ENCODE data around the gene HMGB2.

The HMGB2 gene

DNA sequence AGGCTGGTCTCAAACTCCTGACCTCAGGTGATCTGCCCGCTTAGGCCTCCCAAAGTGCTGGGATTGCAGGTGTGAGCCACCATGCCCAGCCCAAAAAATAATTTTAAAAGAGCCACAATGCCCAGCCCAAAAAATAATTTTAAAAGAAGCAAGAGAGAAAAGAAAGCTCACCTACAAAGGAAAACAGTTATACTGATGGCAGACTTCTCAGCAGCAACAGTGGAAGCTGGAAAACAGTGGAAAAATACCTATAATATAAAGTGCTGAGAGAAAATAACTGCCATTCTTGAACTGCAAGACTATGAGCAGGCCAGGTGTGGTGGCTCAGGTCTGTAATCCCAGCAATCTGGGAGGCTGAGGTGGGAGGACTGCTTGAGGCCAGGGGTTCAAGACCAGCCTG is 13.3 kb upstream of the HMGB2 start:
- no peak overlapping the region for H3K23ac ChIP-seq (ENCODE audit: low read length in 2 of 2)
- H3K27ac ChIP-seq (ENCODE audit: low read length, poor library complexity, severe bottlenecking) = no peak overlapping the region
- H3K36me3 ChIP-seq (ENCODE audit: control insufficient read depth in 1 of 2, insufficient read depth in 2 of 2, low read depth in 1 of 2, low read length in 2 of 2) = no peaks in the 10 kb centered on the region
- 83% methylated on average over 1 of the region's 1 CpG for WGBS
- H3K4me2 ChIP-seq (ENCODE audit: low read length, poor library complexity, severe bottlenecking) = no peak overlapping the region
- no peak overlapping the region for H3K4ac ChIP-seq (ENCODE audit: low read depth in 1 of 2, low read length in 2 of 2)
- H3K79me1 ChIP-seq (replicated peaks; ENCODE audit: low read length, poor library complexity, severe bottlenecking) = no peaks in the 10 kb centered on the region
- H3K9me3 ChIP-seq (ENCODE audit: control insufficient read depth, low read length) = no peaks in the 10 kb centered on the region
- no peak overlapping the region for H3K4me3 ChIP-seq (ENCODE audit: insufficient read depth in 1 of 2, low read depth in 1 of 2, low read length in 2 of 2)
- H4K8ac ChIP-seq (ENCODE audit: low read length) = no peak overlapping the region
- no peak overlapping the region for H3K18ac ChIP-seq (ENCODE audit: low read depth in 1 of 2, low read length in 2 of 2)
- no peak overlapping the region for H2BK15ac ChIP-seq (ENCODE audit: low read depth, poor library complexity, severe bottlenecking)
- no peak overlapping the region for H4K91ac ChIP-seq (ENCODE audit: low read length)
- no peak for DNase-seq
- H2AK5ac ChIP-seq (ENCODE audit: low read length, severe bottlenecking) = no peak overlapping the region
- no peak overlapping the region for H3K9ac ChIP-seq (ENCODE audit: low read length)
- H2BK120ac ChIP-seq (ENCODE audit: low read depth, low read length) = no peak overlapping the region
- no peaks in the 10 kb centered on the region for H3K4me1 ChIP-seq (ENCODE audit: control insufficient read depth, insufficient read depth, low read depth, low read length)
- no peak overlapping the region for H3K14ac ChIP-seq (ENCODE audit: low read length in 2 of 2)
- no peaks in the 10 kb centered on the region for H3K27me3 ChIP-seq (ENCODE audit: control insufficient read depth in 1 of 2, insufficient read depth in 1 of 2, low read length in 2 of 2)
- H2BK12ac ChIP-seq (ENCODE audit: low read length in 2 of 2) = no peak overlapping the region
- no peak overlapping the region for H2BK5ac ChIP-seq (ENCODE audit: low read depth, low read length, poor library complexity, severe bottlenecking)
- H2AFZ ChIP-seq (ENCODE audit: low read depth, low read length) = no peak overlapping the region

DNA sequence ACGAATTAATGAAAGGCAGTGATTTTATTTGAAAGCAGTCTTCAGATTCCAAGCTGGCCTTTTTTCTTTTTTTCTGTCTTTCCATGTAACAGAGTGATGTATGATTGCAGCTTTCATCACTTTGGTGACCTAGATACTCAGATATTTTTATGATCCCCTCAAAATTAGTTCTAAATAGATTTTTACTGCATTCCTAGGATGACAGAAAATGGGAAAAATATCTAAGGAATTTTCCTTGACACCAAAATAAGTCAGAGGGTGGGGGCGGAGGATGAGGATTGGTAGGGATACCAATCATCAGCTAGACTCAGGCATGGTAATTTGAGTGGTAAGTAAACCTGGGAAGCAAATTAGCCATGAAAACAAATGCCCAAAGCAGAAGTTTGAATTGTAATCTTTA is 11.9 kb upstream of the HMGB2 start:
- H3K9ac ChIP-seq (ENCODE audit: low read length) = no peak overlapping the region
- no peak overlapping the region for H2BK5ac ChIP-seq (ENCODE audit: low read depth, low read length, poor library complexity, severe bottlenecking)
- H2AFZ ChIP-seq (ENCODE audit: low read depth, low read length) = no peak overlapping the region
- no peaks in the 10 kb centered on the region for H3K27me3 ChIP-seq (ENCODE audit: control insufficient read depth in 1 of 2, insufficient read depth in 1 of 2, low read length in 2 of 2)
- no peak overlapping the region for H2BK12ac ChIP-seq (ENCODE audit: low read length in 2 of 2)
- H4K91ac ChIP-seq (ENCODE audit: low read length) = no peak overlapping the region
- no peak overlapping the region for H3K4ac ChIP-seq (ENCODE audit: low read depth in 1 of 2, low read length in 2 of 2)
- no peak overlapping the region for H3K4me2 ChIP-seq (ENCODE audit: low read length, poor library complexity, severe bottlenecking)
- no peaks in the 10 kb centered on the region for H3K79me1 ChIP-seq (replicated peaks; ENCODE audit: low read length, poor library complexity, severe bottlenecking)
- H3K18ac ChIP-seq (ENCODE audit: low read depth in 1 of 2, low read length in 2 of 2) = no peak overlapping the region
- H3K27ac ChIP-seq (ENCODE audit: low read length, poor library complexity, severe bottlenecking) = no peak overlapping the region
- H4K8ac ChIP-seq (ENCODE audit: low read length) = no peak overlapping the region
- H3K4me3 ChIP-seq (ENCODE audit: insufficient read depth in 1 of 2, low read depth in 1 of 2, low read length in 2 of 2) = no peak overlapping the region
- DNase-seq = peak; percentile 5
- no peak overlapping the region for H3K23ac ChIP-seq (ENCODE audit: low read length in 2 of 2)
- WGBS = 43% methylated on average over 1 of the region's 2 CpGs
- no peaks in the 10 kb centered on the region for H3K4me1 ChIP-seq (ENCODE audit: control insufficient read depth, insufficient read depth, low read depth, low read length)
- no peak overlapping the region for H2BK120ac ChIP-seq (ENCODE audit: low read depth, low read length)
- no peak overlapping the region for H2AK5ac ChIP-seq (ENCODE audit: low read length, severe bottlenecking)
- H3K36me3 ChIP-seq (ENCODE audit: control insufficient read depth in 1 of 2, insufficient read depth in 2 of 2, low read depth in 1 of 2, low read length in 2 of 2) = no peaks in the 10 kb centered on the region
- H3K9me3 ChIP-seq (ENCODE audit: control insufficient read depth, low read length) = no peaks in the 10 kb centered on the region
- H3K14ac ChIP-seq (ENCODE audit: low read length in 2 of 2) = no peak overlapping the region
- no peak overlapping the region for H2BK15ac ChIP-seq (ENCODE audit: low read depth, poor library complexity, severe bottlenecking)

DNA sequence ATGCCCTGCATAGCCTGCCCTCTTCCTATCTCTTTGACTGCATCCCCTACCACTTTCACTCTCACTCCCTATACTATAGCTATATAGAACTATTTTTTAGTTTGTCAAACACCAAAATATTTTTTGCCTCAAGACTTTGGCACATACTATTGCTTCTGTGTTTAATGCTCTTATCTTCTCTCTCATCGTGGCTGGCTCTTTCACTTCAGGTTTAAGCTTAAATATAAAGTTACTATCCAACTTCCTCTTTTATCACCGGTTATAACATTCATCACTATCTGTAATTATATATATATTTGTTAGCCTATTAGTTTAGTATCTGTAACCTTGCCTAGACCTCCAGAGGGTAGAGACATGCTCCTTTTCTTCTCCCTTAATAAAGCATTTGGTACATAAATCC is 11.5 kb upstream of the HMGB2 start:
- Histone ChIP-seq H3K27ac (ENCODE audit: low read length, poor library complexity, severe bottlenecking) (no peak overlapping the region), H3K18ac (ENCODE audit: low read depth in 1 of 2, low read length in 2 of 2) (no peak overlapping the region), H2AK5ac (ENCODE audit: low read length, severe bottlenecking) (no peak overlapping the region), H2BK12ac (ENCODE audit: low read length in 2 of 2) (no peak overlapping the region), H4K91ac (ENCODE audit: low read length) (no peak overlapping the region), H3K4ac (ENCODE audit: low read depth in 1 of 2, low read length in 2 of 2) (no peak overlapping the region), H2BK120ac (ENCODE audit: low read depth, low read length) (no peak overlapping the region), H3K4me3 (ENCODE audit: insufficient read depth in 1 of 2, low read depth in 1 of 2, low read length in 2 of 2) (no peak overlapping the region), H3K36me3 (ENCODE audit: control insufficient read depth in 1 of 2, insufficient read depth in 2 of 2, low read depth in 1 of 2, low read length in 2 of 2) (no peaks in the 10 kb centered on the region), H2BK5ac (ENCODE audit: low read depth, low read length, poor library complexity, severe bottlenecking) (no peak overlapping the region), H3K27me3 (ENCODE audit: control insufficient read depth in 1 of 2, insufficient read depth in 1 of 2, low read length in 2 of 2) (no peaks in the 10 kb centered on the region), H3K14ac (ENCODE audit: low read length in 2 of 2) (no peak overlapping the region), H3K4me2 (ENCODE audit: low read length, poor library complexity, severe bottlenecking) (no peak overlapping the region), H3K23ac (ENCODE audit: low read length in 2 of 2) (no peak overlapping the region), H2AFZ (ENCODE audit: low read depth, low read length) (no peak overlapping the region), H3K9ac (ENCODE audit: low read length) (no peak overlapping the region), H3K79me1 (replicated peaks; ENCODE audit: low read length, poor library complexity, severe bottlenecking) (no peaks in the 10 kb centered on the region), H3K4me1 (ENCODE audit: control insufficient read depth, insufficient read depth, low read depth, low read length) (no peaks in the 10 kb centered on the region), H3K9me3 (ENCODE audit: control insufficient read depth, low read length) (no peaks in the 10 kb centered on the region), H2BK15ac (ENCODE audit: low read depth, poor library complexity, severe bottlenecking) (no peak overlapping the region), H4K8ac (ENCODE audit: low read length) (no peak overlapping the region)
- no peak for DNase-seq
- 83% methylated on average over 1 of the region's 2 CpGs for WGBS

DNA sequence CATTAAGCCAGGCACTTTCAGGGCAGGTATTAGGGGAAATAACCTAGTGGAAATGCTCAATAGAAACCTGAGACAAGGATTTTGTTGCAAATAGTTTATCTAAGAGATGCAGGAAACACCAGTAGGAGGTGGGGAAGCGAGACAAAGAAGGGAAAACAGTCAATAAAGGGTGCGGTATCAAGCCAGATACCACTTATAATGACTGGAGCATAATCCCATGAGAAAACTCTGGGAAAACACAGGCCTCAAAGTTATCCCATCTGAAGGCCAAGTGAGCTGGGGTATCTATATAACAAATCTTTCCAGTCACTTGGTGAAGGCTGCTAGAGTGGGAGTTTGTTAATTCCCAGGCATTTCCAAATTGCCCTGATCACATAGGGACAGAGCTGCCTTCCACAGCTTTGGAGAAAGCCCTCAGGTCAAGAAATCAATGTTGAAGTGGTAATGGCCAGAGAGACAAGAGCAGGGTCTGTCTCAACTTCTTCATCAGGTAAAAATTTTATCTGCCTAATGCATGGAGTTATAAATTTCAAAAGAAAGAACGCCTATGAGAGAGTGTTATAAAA is 9.8 kb upstream of the HMGB2 start:
- no peak overlapping the region for H3K18ac ChIP-seq (ENCODE audit: low read depth in 1 of 2, low read length in 2 of 2)
- no peaks in the 10 kb centered on the region for H3K27me3 ChIP-seq (ENCODE audit: control insufficient read depth in 1 of 2, insufficient read depth in 1 of 2, low read length in 2 of 2)
- H2BK15ac ChIP-seq (ENCODE audit: low read depth, poor library complexity, severe bottlenecking) = no peak overlapping the region
- DNase-seq = no peak
- no peak overlapping the region for H4K8ac ChIP-seq (ENCODE audit: low read length)
- H3K4me1 ChIP-seq (ENCODE audit: control insufficient read depth, insufficient read depth, low read depth, low read length) = no peaks in the 10 kb centered on the region
- H3K9me3 ChIP-seq (ENCODE audit: control insufficient read depth, low read length) = no peaks in the 10 kb centered on the region
- H3K4ac ChIP-seq (ENCODE audit: low read depth in 1 of 2, low read length in 2 of 2) = no peak overlapping the region
- no peaks in the 10 kb centered on the region for H3K36me3 ChIP-seq (ENCODE audit: control insufficient read depth in 1 of 2, insufficient read depth in 2 of 2, low read depth in 1 of 2, low read length in 2 of 2)
- no peak overlapping the region for H3K23ac ChIP-seq (ENCODE audit: low read length in 2 of 2)
- no peak overlapping the region for H3K14ac ChIP-seq (ENCODE audit: low read length in 2 of 2)
- no peak overlapping the region for H2BK5ac ChIP-seq (ENCODE audit: low read depth, low read length, poor library complexity, severe bottlenecking)
- no peak overlapping the region for H2AK5ac ChIP-seq (ENCODE audit: low read length, severe bottlenecking)
- no peak overlapping the region for H2BK12ac ChIP-seq (ENCODE audit: low read length in 2 of 2)
- H4K91ac ChIP-seq (ENCODE audit: low read length) = no peak overlapping the region
- H3K4me3 ChIP-seq (ENCODE audit: insufficient read depth in 1 of 2, low read depth in 1 of 2, low read length in 2 of 2) = no peak overlapping the region
- no peak overlapping the region for H3K27ac ChIP-seq (ENCODE audit: low read length, poor library complexity, severe bottlenecking)
- no peak overlapping the region for H2BK120ac ChIP-seq (ENCODE audit: low read depth, low read length)
- no peaks in the 10 kb centered on the region for H3K79me1 ChIP-seq (replicated peaks; ENCODE audit: low read length, poor library complexity, severe bottlenecking)
- H3K4me2 ChIP-seq (ENCODE audit: low read length, poor library complexity, severe bottlenecking) = no peak overlapping the region
- 84% methylated on average over 2 of the region's 3 CpGs for WGBS
- no peak overlapping the region for H3K9ac ChIP-seq (ENCODE audit: low read length)
- H2AFZ ChIP-seq (ENCODE audit: low read depth, low read length) = no peak overlapping the region
